Measurements from ENCODE around the gene ATPAF2.
A peak's percentile ranks its signal among the peaks of the same experiment; 100 is the strongest.

The ATPAF2 gene

GRCh38 chr17:18028952-18029540 lies 9.9 kb downstream of the ATPAF2 start:
- no peak for TF ChIP-seq ZFX (IDR thresholded peaks at IDR 0.05; ENCODE audit: borderline replicate concordance)
- no peak for TF ChIP-seq CTCF (IDR thresholded peaks at IDR 0.05)
- no peak overlapping the region for H3K27ac ChIP-seq

GRCh38 chr17:18028114-18028951 lies 10.6 kb downstream of the ATPAF2 start:
- TF ChIP-seq ZFX (IDR thresholded peaks at IDR 0.05; ENCODE audit: borderline replicate concordance) (no peak), CTCF (IDR thresholded peaks at IDR 0.05) (no peak)
- H3K27ac ChIP-seq = no peak overlapping the region

GRCh38 chr17:18027280-18027679 lies 11.7 kb downstream of the ATPAF2 start:
- TF ChIP-seq ZFX (IDR thresholded peaks at IDR 0.05; ENCODE audit: borderline replicate concordance) (no peak), CTCF (IDR thresholded peaks at IDR 0.05) (no peak)
- no peak overlapping the region for H3K27ac ChIP-seq

GRCh38 chr17:18025945-18026776 lies 12.8 kb downstream of the ATPAF2 start:
- no peak overlapping the region for H3K27ac ChIP-seq
- TF ChIP-seq CTCF (IDR thresholded peaks at IDR 0.05) (no peak), ZFX (IDR thresholded peaks at IDR 0.05; ENCODE audit: borderline replicate concordance) (no peak)

GRCh38 chr17:18025241-18025944 lies 13.6 kb downstream of the ATPAF2 start:
- TF ChIP-seq CTCF (IDR thresholded peaks at IDR 0.05) (no peak), ZFX (IDR thresholded peaks at IDR 0.05; ENCODE audit: borderline replicate concordance) (no peak)
- no peak overlapping the region for H3K27ac ChIP-seq

GRCh38 chr17:18021372-18021771 lies 17.6 kb downstream of the ATPAF2 start:
- H3K27ac ChIP-seq = peak overlapping the region; percentile 18; the same call in 1 of the 2 replicates
- TF ChIP-seq CTCF (IDR thresholded peaks at IDR 0.05) = no peak
- TF ChIP-seq ZFX (IDR thresholded peaks at IDR 0.05; ENCODE audit: borderline replicate concordance) = no peak
